IPS-NIHi7 (cell line): ENCODE measurements around the gene HSD17B1.
A peak's percentile ranks its signal among the peaks of the same experiment; 100 is the strongest.

ENCODE experiments used
- DNase-seq: peaks from one replicate; pipeline ENCODE4 v3.0.0; 2012; ENCODE audit warnings: mixed read lengths; ENCODE audit errors: extremely low spot score

HSD17B1 gene

GRCh38 chr17:42566883-42567573 is 14.3 kb downstream of the HSD17B1 start, which contains the start of gene MLX:
Gene MLX (plus strand): TSS chr17:42567100. CDS start chr17:42567125, 25 bp downstream.
- DNase-seq: peak; percentile 100

GRCh38 chr17:42568341-42569111 is 15.8 kb downstream of the HSD17B1 start:
- DNase-seq: no peak

- DNase-seq: no peak
Observed at GRCh38 chr17:42571435-42572225, 18.9 kb downstream of the HSD17B1 start.

- DNase-seq: no peak
Observed at GRCh38 chr17:42573095-42573494, 20.4 kb downstream of the HSD17B1 start.

- DNase-seq: no peak
Observed at GRCh38 chr17:42574463-42574862, 21.7 kb downstream of the HSD17B1 start.

- no peak for DNase-seq
Observed at GRCh38 chr17:42577140-42577531, 24.4 kb downstream of the HSD17B1 start.

GRCh38 chr17:42577532-42578281 is 25.0 kb downstream of the HSD17B1 start, which contains the start of gene PSMC3IP:
Gene PSMC3IP (minus strand): TSS chr17:42577729. CDS start chr17:42577686, 43 bp downstream.
- DNase-seq: peak; percentile 98

- DNase-seq: peak; percentile 94
Observed at GRCh38 chr17:42578282-42578869, 25.7 kb downstream of the HSD17B1 start.

- DNase-seq: no peak
Observed at GRCh38 chr17:42579794-42580551, 27.2 kb downstream of the HSD17B1 start.

- DNase-seq: no peak
Observed at GRCh38 chr17:42581744-42582270, 29.1 kb downstream of the HSD17B1 start.

GRCh38 chr17:42584880-42585279 is 32.2 kb downstream of the HSD17B1 start:
- DNase-seq: no peak

GRCh38 chr17:42585353-42585752 is 32.6 kb downstream of the HSD17B1 start:
- no peak for DNase-seq

GRCh38 chr17:42586514-42587230 is 33.9 kb downstream of the HSD17B1 start:
- DNase-seq: no peak

- no peak for DNase-seq
Observed at GRCh38 chr17:42590886-42591285, 38.2 kb downstream of the HSD17B1 start.

GRCh38 chr17:42591411-42591810 is 38.7 kb downstream of the HSD17B1 start:
- no peak for DNase-seq

- no peak for DNase-seq
Observed at GRCh38 chr17:42596386-42596785, 43.7 kb downstream of the HSD17B1 start.

- no peak for DNase-seq
Observed at GRCh38 chr17:42598905-42599304, 46.2 kb downstream of the HSD17B1 start.

GRCh38 chr17:42603318-42603717 is 50.6 kb downstream of the HSD17B1 start:
- DNase-seq: no peak
